Sigmoid colon (tissue), 4 donors: ENCODE measurements around the gene TPCN2.

ENCODE experiments used
- EP300 ChIP-seq, 4 donors: sonication (generic); formaldehyde crosslinking; IDR thresholded peaks; one replicate each; pipeline ENCODE4 v1.6.1; 2017; ENCODE audit warnings: antibody characterized with exemption in 4 of 4
- POLR2A ChIP-seq, 2 donors: fragments of 450-650 bp; IDR thresholded peaks; one replicate each; pipeline ENCODE4 v1.6.1; 2016; ENCODE audit warnings: antibody characterized with exemption in 2 of 2, mild to moderate bottlenecking in 2 of 2, moderate library complexity in 2 of 2
- POLR2AphosphoS5 ChIP-seq, 4 donors: sonication (generic); formaldehyde crosslinking; IDR thresholded peaks; one replicate each; pipeline ENCODE4 v1.6.1; 2017; ENCODE audit warnings: antibody characterized with exemption in 4 of 4
- TF ChIP-seq, protein P1 (sequence below), 4 experiments: fragments of 450-650 bp in 3 of 4; fragments of 200-600 bp in 1 of 4; IDR thresholded peaks; one replicate each; pipeline ENCODE4 v1.5.1; 2016 to 2019; ENCODE audit warnings: antibody characterized with exemption in 4 of 4, mild to moderate bottlenecking in 3 of 4, moderate library complexity in 2 of 4

DNA sequence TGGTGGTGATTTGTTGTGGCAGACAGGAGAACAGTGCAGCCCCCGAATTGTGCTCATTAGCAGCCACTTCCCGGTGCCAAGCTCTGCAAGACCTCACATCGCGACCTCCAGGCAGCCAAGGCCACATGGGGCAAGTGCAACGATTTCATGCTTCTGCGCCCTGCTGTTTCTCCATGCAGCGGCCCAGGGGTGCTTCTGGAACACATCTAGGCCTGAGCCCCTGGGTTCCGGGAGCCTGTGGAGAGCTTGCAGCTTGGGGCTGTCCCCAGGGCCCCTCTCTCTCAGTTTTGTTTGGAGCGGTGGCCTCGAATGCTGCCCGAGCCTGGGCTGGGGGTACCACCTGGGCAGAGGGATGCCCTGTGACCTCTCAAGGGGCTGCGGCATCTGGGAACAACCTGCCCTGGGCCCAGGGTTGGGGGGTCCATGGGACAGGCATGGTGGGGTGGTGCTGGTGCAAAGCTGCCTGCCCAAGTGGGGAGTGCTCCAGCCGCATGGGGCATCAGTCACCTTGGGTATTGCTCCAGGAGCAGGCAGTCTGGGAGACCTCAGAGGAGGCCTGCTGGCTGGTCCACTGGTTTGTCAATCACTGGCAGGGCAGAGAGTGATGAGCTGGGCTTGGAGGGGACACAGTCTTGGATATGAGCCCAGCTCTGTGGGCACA lies 51.9 kb downstream of the TPCN2 start:
- TF ChIP-seq, protein P1, sequence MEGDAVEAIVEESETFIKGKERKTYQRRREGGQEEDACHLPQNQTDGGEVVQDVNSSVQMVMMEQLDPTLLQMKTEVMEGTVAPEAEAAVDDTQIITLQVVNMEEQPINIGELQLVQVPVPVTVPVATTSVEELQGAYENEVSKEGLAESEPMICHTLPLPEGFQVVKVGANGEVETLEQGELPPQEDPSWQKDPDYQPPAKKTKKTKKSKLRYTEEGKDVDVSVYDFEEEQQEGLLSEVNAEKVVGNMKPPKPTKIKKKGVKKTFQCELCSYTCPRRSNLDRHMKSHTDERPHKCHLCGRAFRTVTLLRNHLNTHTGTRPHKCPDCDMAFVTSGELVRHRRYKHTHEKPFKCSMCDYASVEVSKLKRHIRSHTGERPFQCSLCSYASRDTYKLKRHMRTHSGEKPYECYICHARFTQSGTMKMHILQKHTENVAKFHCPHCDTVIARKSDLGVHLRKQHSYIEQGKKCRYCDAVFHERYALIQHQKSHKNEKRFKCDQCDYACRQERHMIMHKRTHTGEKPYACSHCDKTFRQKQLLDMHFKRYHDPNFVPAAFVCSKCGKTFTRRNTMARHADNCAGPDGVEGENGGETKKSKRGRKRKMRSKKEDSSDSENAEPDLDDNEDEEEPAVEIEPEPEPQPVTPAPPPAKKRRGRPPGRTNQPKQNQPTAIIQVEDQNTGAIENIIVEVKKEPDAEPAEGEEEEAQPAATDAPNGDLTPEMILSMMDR (IDR thresholded peaks at IDR 0.05), result no peak
- TF ChIP-seq POLR2A (IDR thresholded peaks at IDR 0.05) (no peak), POLR2AphosphoS5 (IDR thresholded peaks at IDR 0.05) (no peak), EP300 (IDR thresholded peaks at IDR 0.05) (no peak)
